WTC11 (cell line): ENCODE data around the gene ZNF48. TPM values are rescaled to one million over a fixed set of nuclear protein-coding genes. Genes with fewer than 3 reads are reported as not detected.

Experiments used
- ATAC-seq: fragments of 200-7000 bp; cut with Tn5 transposase; 2 replicates; pipeline ENCODE4 v1.10.0; 2021; ENCODE audit warnings: mild to moderate bottlenecking, moderate library complexity
- CTCF ChIA-PET: fragments of 300-600 bp; sonication (Branson Sonifier 250); formaldehyde crosslinking; loops from one replicate; lab custom pipeline; 2021; ENCODE audit warnings: antibody characterized with exemption; lab: Charles Lee
- POLR2A ChIA-PET: fragments of 350-600 bp; sonication (Branson Sonifier 250); formaldehyde crosslinking; loops from one replicate; lab custom pipeline; 2021; ENCODE audit warnings: antibody characterized with exemption; lab: Charles Lee
- DNase-seq: peaks from one replicate; pipeline ENCODE4 v3.0.0; 2021; ENCODE audit warnings: low spot score
- H3K27ac Mint-ChIP-seq: 2 replicates; pipeline ENCODE4 v1.8.0; 2021; ENCODE audit warnings: mixed read lengths
- H3K27me3 Mint-ChIP-seq: 2 replicates; pipeline ENCODE4 v1.8.0; 2021; ENCODE audit warnings: low read depth, mild to moderate bottlenecking, moderate library complexity, mixed read lengths
- H3K36me3 Mint-ChIP-seq: 2 replicates; pipeline ENCODE4 v1.8.0; 2021; ENCODE audit warnings: mixed read lengths
- H3K4me1 Mint-ChIP-seq: 2 replicates; pipeline ENCODE4 v1.8.0; 2022; ENCODE audit warnings: mixed read lengths
- H3K4me3 Mint-ChIP-seq: 2 replicates; pipeline ENCODE4 v1.8.0; 2021; ENCODE audit warnings: mild to moderate bottlenecking, moderate library complexity, mixed read lengths
- H3K9me3 Mint-ChIP-seq: 2 replicates; pipeline ENCODE4 v1.8.0; 2021; ENCODE audit warnings: mixed read lengths
- ETV6 ChIP-seq: sonication (generic); formaldehyde crosslinking; IDR thresholded peaks from 2 replicates; pipeline ENCODE4 v1.8.1; 2022; ENCODE audit warnings: mild to moderate bottlenecking, missing genetic modification reagents
- FOXK1 ChIP-seq: sonication (generic); formaldehyde crosslinking; IDR thresholded peaks from 2 replicates; pipeline ENCODE4 v1.8.0; 2022; ENCODE audit warnings: mild to moderate bottlenecking, moderate library complexity, missing genetic modification reagents
- HMGA2 ChIP-seq: fragments of 250-450 bp; sonication (Bioruptor Pico); IDR thresholded peaks from 2 replicates; pipeline ENCODE4 v1.4.0; 2021; ENCODE audit warnings: mild to moderate bottlenecking, moderate library complexity
- JAZF1 ChIP-seq: fragments of 250-450 bp; sonication (Bioruptor Pico); IDR thresholded peaks from 2 replicates; pipeline ENCODE4 v1.9.0; 2021; ENCODE audit warnings: moderate library complexity, mild to moderate bottlenecking, inconsistent platforms
- NR1H2 ChIP-seq: sonication (generic); formaldehyde crosslinking; IDR thresholded peaks from 2 replicates; pipeline ENCODE4 v1.9.0; 2021; ENCODE audit warnings: mild to moderate bottlenecking, moderate library complexity, missing genetic modification reagents
- SP1 ChIP-seq: sonication (generic); formaldehyde crosslinking; conservative IDR thresholded peaks from 2 replicates; pipeline ENCODE4 v1.8.1; 2022; ENCODE audit warnings: missing genetic modification reagents
- TEAD1 ChIP-seq: sonication (generic); formaldehyde crosslinking; IDR thresholded peaks from 2 replicates; pipeline ENCODE4 v1.8.0; 2022; ENCODE audit warnings: mild to moderate bottlenecking, missing genetic modification reagents
- ZNF121 ChIP-seq: sonication (generic); formaldehyde crosslinking; IDR thresholded peaks from 2 replicates; pipeline ENCODE4 v1.8.0; 2023; ENCODE audit warnings: missing genetic modification reagents
- ZNF219 ChIP-seq: sonication (generic); formaldehyde crosslinking; IDR thresholded peaks from 2 replicates; pipeline ENCODE4 v1.8.0; 2023; ENCODE audit warnings: missing genetic modification reagents, mild to moderate bottlenecking, borderline replicate concordance
- ZNF232 ChIP-seq: sonication (generic); formaldehyde crosslinking; IDR thresholded peaks from 2 replicates; pipeline ENCODE4 v1.8.0; 2022; ENCODE audit warnings: mild to moderate bottlenecking, missing genetic modification reagents
- ZNF317 ChIP-seq: sonication (generic); formaldehyde crosslinking; IDR thresholded peaks from 2 replicates; pipeline ENCODE4 v1.8.1; 2023; ENCODE audit warnings: low read depth, mild to moderate bottlenecking, moderate library complexity, missing genetic modification reagents, borderline replicate concordance
- ZNF416 ChIP-seq: fragments of 250-450 bp; sonication (Bioruptor Pico); IDR thresholded peaks from 2 replicates; pipeline ENCODE4 v1.9.0; 2021; ENCODE audit warnings: mild to moderate bottlenecking, inconsistent platforms
- total RNA-seq: library from RNA; stranded (reverse); gene quantifications from 3 replicates; pipeline ENCODE4 v1.2.3, GENCODE V29; 2021
- TF ChIP-seq, protein P1 (sequence below): sonication (generic); formaldehyde crosslinking; IDR thresholded peaks from 2 replicates; pipeline ENCODE4 v1.8.1; 2023; ENCODE audit warnings: mild to moderate bottlenecking, missing genetic modification reagents, moderate library complexity
- TF ChIP-seq, protein P2 (sequence below): sonication (generic); formaldehyde crosslinking; IDR thresholded peaks from 2 replicates; pipeline ENCODE4 v1.8.0; 2023; ENCODE audit warnings: missing genetic modification reagents
- TF ChIP-seq, protein P3 (sequence below): sonication (generic); formaldehyde crosslinking; IDR thresholded peaks from 2 replicates; pipeline ENCODE4 v1.8.0; 2023; ENCODE audit warnings: missing genetic modification reagents, mild to moderate bottlenecking, borderline replicate concordance
- TF ChIP-seq, protein P4 (sequence below): sonication (generic); formaldehyde crosslinking; IDR thresholded peaks from 2 replicates; pipeline ENCODE4 v1.8.1; 2022; ENCODE audit warnings: low read depth, mild to moderate bottlenecking, moderate library complexity, missing genetic modification reagents, borderline replicate concordance
- TF ChIP-seq, protein P5 (sequence below): fragments of 250-450 bp; sonication (Bioruptor Pico); IDR thresholded peaks from 2 replicates; pipeline ENCODE4 v1.9.0; 2021; ENCODE audit warnings: mild to moderate bottlenecking
- TF ChIP-seq, protein P6 (sequence below): sonication (generic); formaldehyde crosslinking; IDR thresholded peaks from 2 replicates; pipeline ENCODE4 v1.8.0; 2022; ENCODE audit warnings: missing genetic modification reagents
- TF ChIP-seq, protein P7 (sequence below): sonication (generic); formaldehyde crosslinking; IDR thresholded peaks from 2 replicates; pipeline ENCODE4 v1.8.0; 2022; ENCODE audit warnings: mild to moderate bottlenecking, missing genetic modification reagents
- TF ChIP-seq, protein P8 (sequence below): fragments of 250-450 bp; sonication (Bioruptor Pico); IDR thresholded peaks from 2 replicates; pipeline ENCODE4 v1.8.0; 2021; ENCODE audit warnings: mild to moderate bottlenecking
- TF ChIP-seq, protein P9 (sequence below): sonication (generic); formaldehyde crosslinking; conservative IDR thresholded peaks from 2 replicates; pipeline ENCODE4 v1.8.1; 2022; ENCODE audit warnings: mild to moderate bottlenecking, missing genetic modification reagents

Gene ZNF48
- total RNA-seq, 1 experiment from 2014 or later, result 39.3 TPM

DNA sequence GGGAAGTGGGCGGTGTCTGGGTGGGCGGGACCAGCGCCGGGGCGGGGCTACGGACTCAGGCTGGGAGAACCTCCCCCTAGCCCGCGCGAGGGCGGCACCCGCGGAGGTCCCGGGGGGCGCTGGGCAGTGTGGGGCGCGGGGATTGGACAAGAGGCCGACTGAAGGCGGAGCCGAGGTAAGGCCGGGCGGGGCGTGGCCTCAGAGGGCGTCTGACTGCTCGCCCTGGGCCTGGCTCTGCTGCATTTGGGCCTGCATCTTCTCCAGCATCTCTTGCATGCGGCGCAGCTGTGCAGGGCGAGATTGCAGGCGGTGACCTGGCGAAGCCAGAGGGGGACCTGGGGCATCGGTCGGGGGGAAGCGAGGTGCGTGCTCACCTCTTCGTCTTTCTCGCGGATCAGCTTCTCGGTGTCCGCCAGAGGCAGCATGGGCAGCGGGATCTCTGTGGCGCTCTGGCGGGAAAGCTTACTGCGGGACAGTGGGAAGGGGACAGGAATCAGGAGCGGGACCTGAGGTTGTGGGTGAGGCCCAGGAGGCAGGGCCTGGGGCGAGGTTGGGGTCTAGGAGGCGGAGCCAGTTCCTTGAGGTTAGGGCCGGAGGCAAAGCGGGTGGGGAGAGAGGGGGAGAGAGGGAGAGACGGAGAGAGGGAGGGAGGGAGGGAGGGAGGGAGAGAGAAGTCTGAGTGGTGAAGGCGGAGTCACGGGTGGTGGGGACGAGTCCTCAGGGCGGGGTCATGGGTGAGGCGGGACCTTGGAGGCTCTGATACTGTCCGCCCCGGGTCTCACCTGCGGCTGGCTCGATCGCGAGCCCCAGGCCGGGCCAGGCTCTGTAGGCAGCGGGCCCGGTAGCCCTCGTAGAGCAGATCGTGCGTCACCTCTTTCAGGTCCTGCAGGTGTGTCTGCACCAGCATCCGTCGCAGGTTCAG is 16.7 kb upstream of the ZNF48 start:
- Mint-ChIP-seq H3K27me3 (peaks cover 7% of the 10 kb centered on the region), H3K27ac (peak overlapping the region; percentile 100), H3K36me3 (0 out of 2 replicates have a peak, but pooled peaks cover 2% of the 10 kb centered on the region), H3K4me3 (peak overlapping the region; percentile 96), H3K9me3 (no peaks in the 10 kb centered on the region), H3K4me1 (peaks cover 14% of the 10 kb centered on the region)
- ChIA-PET CTCF (interaction anchor here (0.6 to 1.6 kb wide), 5 partner anchors 10 to 266 kb away, joined by 3 to 7 read pairs (median 3); partner anchors contain the start of gene ZNF48), POLR2A (interaction anchor here (0.5 to 2.3 kb wide), 6 partner anchors 16 to 231 kb away, joined by 3 to 9 read pairs (median 4); partner anchors contain the start of gene ZNF48)
- DNase-seq (peak; percentile 100), ATAC-seq (peak; percentile 91)
- TF ChIP-seq ETV6 (peak; percentile 67), ZNF232 (CRISPR knock-in tag) (no peak), FOXK1 (CRISPR knock-in tag) (0 out of 2 replicates have a peak, but pooled peaks have one; percentile 12), ZNF416 (CRISPR knock-in tag) (0 out of 2 replicates have a peak, but pooled peaks have one; percentile 7), ZNF121 (CRISPR knock-in tag) (0 out of 2 replicates have a peak, but pooled peaks have one; percentile 62), HMGA2 (CRISPR knock-in tag) (no peak), TEAD1 (peak; percentile 37; the same call in 1 of the 2 replicates), ZNF317 (CRISPR knock-in tag) (no peak), SP1 (CRISPR knock-in tag) (peak; percentile 53; the same call in 1 of the 2 replicates), ZNF219 (CRISPR knock-in tag) (no peak), JAZF1 (CRISPR knock-in tag) (no peak), NR1H2 (CRISPR knock-in tag) (no peak)
- TF ChIP-seq, protein P1, sequence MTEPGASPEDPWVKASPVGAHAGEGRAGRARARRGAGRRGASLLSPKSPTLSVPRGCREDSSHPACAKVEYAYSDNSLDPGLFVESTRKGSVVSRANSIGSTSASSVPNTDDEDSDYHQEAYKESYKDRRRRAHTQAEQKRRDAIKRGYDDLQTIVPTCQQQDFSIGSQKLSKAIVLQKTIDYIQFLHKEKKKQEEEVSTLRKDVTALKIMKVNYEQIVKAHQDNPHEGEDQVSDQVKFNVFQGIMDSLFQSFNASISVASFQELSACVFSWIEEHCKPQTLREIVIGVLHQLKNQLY, result no peak
- TF ChIP-seq, protein P2, sequence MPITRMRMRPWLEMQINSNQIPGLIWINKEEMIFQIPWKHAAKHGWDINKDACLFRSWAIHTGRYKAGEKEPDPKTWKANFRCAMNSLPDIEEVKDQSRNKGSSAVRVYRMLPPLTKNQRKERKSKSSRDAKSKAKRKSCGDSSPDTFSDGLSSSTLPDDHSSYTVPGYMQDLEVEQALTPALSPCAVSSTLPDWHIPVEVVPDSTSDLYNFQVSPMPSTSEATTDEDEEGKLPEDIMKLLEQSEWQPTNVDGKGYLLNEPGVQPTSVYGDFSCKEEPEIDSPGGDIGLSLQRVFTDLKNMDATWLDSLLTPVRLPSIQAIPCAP, result peak; percentile 85
- TF ChIP-seq, protein P3, sequence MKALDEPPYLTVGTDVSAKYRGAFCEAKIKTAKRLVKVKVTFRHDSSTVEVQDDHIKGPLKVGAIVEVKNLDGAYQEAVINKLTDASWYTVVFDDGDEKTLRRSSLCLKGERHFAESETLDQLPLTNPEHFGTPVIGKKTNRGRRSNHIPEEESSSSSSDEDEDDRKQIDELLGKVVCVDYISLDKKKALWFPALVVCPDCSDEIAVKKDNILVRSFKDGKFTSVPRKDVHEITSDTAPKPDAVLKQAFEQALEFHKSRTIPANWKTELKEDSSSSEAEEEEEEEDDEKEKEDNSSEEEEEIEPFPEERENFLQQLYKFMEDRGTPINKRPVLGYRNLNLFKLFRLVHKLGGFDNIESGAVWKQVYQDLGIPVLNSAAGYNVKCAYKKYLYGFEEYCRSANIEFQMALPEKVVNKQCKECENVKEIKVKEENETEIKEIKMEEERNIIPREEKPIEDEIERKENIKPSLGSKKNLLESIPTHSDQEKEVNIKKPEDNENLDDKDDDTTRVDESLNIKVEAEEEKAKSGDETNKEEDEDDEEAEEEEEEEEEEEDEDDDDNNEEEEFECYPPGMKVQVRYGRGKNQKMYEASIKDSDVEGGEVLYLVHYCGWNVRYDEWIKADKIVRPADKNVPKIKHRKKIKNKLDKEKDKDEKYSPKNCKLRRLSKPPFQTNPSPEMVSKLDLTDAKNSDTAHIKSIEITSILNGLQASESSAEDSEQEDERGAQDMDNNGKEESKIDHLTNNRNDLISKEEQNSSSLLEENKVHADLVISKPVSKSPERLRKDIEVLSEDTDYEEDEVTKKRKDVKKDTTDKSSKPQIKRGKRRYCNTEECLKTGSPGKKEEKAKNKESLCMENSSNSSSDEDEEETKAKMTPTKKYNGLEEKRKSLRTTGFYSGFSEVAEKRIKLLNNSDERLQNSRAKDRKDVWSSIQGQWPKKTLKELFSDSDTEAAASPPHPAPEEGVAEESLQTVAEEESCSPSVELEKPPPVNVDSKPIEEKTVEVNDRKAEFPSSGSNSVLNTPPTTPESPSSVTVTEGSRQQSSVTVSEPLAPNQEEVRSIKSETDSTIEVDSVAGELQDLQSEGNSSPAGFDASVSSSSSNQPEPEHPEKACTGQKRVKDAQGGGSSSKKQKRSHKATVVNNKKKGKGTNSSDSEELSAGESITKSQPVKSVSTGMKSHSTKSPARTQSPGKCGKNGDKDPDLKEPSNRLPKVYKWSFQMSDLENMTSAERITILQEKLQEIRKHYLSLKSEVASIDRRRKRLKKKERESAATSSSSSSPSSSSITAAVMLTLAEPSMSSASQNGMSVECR (CRISPR knock-in tag), result peak; percentile 38; the same call in 1 of the 2 replicates
- TF ChIP-seq, protein P4, sequence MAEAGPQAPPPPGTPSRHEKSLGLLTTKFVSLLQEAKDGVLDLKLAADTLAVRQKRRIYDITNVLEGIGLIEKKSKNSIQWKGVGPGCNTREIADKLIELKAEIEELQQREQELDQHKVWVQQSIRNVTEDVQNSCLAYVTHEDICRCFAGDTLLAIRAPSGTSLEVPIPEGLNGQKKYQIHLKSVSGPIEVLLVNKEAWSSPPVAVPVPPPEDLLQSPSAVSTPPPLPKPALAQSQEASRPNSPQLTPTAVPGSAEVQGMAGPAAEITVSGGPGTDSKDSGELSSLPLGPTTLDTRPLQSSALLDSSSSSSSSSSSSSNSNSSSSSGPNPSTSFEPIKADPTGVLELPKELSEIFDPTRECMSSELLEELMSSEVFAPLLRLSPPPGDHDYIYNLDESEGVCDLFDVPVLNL (CRISPR knock-in tag), result no peak
- TF ChIP-seq, protein P5, sequence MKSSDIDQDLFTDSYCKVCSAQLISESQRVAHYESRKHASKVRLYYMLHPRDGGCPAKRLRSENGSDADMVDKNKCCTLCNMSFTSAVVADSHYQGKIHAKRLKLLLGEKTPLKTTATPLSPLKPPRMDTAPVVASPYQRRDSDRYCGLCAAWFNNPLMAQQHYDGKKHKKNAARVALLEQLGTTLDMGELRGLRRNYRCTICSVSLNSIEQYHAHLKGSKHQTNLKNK (CRISPR knock-in tag), result 0 out of 2 replicates have a peak, but pooled peaks have one; percentile 34
- TF ChIP-seq, protein P6, sequence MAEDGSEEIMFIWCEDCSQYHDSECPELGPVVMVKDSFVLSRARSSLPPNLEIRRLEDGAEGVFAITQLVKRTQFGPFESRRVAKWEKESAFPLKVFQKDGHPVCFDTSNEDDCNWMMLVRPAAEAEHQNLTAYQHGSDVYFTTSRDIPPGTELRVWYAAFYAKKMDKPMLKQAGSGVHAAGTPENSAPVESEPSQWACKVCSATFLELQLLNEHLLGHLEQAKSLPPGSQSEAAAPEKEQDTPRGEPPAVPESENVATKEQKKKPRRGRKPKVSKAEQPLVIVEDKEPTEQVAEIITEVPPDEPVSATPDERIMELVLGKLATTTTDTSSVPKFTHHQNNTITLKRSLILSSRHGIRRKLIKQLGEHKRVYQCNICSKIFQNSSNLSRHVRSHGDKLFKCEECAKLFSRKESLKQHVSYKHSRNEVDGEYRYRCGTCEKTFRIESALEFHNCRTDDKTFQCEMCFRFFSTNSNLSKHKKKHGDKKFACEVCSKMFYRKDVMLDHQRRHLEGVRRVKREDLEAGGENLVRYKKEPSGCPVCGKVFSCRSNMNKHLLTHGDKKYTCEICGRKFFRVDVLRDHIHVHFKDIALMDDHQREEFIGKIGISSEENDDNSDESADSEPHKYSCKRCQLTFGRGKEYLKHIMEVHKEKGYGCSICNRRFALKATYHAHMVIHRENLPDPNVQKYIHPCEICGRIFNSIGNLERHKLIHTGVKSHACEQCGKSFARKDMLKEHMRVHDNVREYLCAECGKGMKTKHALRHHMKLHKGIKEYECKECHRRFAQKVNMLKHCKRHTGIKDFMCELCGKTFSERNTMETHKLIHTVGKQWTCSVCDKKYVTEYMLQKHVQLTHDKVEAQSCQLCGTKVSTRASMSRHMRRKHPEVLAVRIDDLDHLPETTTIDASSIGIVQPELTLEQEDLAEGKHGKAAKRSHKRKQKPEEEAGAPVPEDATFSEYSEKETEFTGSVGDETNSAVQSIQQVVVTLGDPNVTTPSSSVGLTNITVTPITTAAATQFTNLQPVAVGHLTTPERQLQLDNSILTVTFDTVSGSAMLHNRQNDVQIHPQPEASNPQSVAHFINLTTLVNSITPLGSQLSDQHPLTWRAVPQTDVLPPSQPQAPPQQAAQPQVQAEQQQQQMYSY, result no peak
- TF ChIP-seq, protein P7, sequence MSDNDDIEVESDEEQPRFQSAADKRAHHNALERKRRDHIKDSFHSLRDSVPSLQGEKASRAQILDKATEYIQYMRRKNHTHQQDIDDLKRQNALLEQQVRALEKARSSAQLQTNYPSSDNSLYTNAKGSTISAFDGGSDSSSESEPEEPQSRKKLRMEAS, result peak; percentile 73; the same call in 1 of the 2 replicates
- TF ChIP-seq, protein P8, sequence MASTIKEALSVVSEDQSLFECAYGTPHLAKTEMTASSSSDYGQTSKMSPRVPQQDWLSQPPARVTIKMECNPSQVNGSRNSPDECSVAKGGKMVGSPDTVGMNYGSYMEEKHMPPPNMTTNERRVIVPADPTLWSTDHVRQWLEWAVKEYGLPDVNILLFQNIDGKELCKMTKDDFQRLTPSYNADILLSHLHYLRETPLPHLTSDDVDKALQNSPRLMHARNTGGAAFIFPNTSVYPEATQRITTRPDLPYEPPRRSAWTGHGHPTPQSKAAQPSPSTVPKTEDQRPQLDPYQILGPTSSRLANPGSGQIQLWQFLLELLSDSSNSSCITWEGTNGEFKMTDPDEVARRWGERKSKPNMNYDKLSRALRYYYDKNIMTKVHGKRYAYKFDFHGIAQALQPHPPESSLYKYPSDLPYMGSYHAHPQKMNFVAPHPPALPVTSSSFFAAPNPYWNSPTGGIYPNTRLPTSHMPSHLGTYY (CRISPR knock-in tag), result no peak
- TF ChIP-seq, protein P9, sequence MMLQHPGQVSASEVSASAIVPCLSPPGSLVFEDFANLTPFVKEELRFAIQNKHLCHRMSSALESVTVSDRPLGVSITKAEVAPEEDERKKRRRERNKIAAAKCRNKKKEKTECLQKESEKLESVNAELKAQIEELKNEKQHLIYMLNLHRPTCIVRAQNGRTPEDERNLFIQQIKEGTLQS, result no peak
